Hepatocyte (in vitro differentiated cells): ENCODE data around the gene CLSTN1.
"Not testable (repeated sequence)": the region's sequence is repeated elsewhere in the genome, so short reads cannot be mapped to it uniquely, and the experiment has no call there.

ENCODE experiments used
- EZH2 ChIP-seq: fragments of 200-600 bp; sonication (generic); IDR thresholded peaks from 2 replicates; pipeline ENCODE4 v1.6.1; 2016; ENCODE audit warnings: antibody characterized with exemption, mild to moderate bottlenecking, borderline replicate concordance
- TF ChIP-seq, protein P1 (sequence below): fragments of 200-600 bp; sonication (generic); IDR thresholded peaks from 2 replicates; pipeline ENCODE4 v1.5.1; 2016; ENCODE audit warnings: antibody characterized with exemption, mild to moderate bottlenecking; ENCODE audit not compliant: poor library complexity

DNA sequence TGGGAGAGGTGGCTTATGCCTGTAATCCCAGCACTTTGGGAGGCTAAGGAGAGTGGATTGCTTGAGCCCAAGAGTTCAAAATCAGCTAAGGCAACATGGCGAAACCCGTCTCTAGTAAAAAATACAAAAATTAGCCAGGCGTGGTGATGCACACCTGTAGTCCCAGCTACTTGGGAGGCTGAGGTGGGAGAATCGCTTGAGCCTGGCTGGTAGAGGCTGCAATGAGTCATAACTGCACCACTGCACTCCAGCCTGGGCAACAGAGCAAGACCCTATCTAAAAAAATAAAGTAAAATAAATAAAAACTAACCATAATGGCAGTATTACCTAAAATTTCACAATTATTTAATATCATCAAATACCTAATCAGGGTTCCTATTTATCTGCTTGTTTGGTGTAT, 34.1 kb downstream of the CLSTN1 start:
- TF ChIP-seq, protein P1, sequence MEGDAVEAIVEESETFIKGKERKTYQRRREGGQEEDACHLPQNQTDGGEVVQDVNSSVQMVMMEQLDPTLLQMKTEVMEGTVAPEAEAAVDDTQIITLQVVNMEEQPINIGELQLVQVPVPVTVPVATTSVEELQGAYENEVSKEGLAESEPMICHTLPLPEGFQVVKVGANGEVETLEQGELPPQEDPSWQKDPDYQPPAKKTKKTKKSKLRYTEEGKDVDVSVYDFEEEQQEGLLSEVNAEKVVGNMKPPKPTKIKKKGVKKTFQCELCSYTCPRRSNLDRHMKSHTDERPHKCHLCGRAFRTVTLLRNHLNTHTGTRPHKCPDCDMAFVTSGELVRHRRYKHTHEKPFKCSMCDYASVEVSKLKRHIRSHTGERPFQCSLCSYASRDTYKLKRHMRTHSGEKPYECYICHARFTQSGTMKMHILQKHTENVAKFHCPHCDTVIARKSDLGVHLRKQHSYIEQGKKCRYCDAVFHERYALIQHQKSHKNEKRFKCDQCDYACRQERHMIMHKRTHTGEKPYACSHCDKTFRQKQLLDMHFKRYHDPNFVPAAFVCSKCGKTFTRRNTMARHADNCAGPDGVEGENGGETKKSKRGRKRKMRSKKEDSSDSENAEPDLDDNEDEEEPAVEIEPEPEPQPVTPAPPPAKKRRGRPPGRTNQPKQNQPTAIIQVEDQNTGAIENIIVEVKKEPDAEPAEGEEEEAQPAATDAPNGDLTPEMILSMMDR, result not testable (repeated sequence)
- not testable (repeated sequence) for TF ChIP-seq EZH2
